Measurements from ENCODE around the gene MRPS34.

DNA sequence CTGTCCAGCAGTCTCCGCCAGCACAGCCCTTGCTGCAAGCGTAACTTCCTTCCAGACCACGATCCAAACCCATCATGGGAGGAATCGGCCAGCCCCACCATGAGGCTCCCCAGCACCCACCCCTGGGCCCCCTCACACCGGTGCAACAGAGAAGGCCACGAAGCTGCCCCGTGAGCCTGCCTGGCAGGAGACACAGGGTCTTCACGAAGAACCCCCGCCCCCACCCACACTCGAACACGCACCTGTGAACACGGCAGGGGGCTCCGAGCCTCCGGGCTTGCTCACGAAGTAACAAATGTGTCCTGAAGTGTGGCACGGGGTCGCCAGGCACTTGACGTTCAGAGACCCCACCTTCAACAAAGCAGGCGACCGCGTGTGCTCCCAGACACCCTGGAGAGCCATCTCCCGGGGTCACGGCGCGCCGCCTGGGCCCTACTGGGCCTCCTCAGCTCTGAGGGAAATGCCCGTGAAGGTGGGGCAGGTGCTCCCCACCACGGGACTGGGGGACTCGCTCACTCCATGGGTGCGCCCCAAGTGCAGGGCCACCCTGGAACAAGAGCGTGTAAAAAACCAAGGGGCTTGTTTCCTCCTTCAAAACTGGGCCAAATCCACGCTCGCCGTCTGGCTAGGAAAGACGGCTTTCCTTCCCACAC is 46.1 kb upstream of the MRPS34 start:
- TF ChIP-seq, protein P1, sequence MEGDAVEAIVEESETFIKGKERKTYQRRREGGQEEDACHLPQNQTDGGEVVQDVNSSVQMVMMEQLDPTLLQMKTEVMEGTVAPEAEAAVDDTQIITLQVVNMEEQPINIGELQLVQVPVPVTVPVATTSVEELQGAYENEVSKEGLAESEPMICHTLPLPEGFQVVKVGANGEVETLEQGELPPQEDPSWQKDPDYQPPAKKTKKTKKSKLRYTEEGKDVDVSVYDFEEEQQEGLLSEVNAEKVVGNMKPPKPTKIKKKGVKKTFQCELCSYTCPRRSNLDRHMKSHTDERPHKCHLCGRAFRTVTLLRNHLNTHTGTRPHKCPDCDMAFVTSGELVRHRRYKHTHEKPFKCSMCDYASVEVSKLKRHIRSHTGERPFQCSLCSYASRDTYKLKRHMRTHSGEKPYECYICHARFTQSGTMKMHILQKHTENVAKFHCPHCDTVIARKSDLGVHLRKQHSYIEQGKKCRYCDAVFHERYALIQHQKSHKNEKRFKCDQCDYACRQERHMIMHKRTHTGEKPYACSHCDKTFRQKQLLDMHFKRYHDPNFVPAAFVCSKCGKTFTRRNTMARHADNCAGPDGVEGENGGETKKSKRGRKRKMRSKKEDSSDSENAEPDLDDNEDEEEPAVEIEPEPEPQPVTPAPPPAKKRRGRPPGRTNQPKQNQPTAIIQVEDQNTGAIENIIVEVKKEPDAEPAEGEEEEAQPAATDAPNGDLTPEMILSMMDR (IDR thresholded peaks at IDR 0.05; ENCODE audit: low read depth, low read length): no peak
- TF ChIP-seq EZH2phosphoT487 (IDR thresholded peaks at IDR 0.05; ENCODE audit: low read depth): no peak

All from OCI-LY3 (cell line).